HG03064 (cell line): ENCODE measurements around the gene TMEM11.

Experiments
- ATAC-seq: cut with Tn5 transposase; IDR thresholded peaks from one replicate; pipeline ENCODE4 v1.9.1; 2021; ENCODE audit warnings: low read depth; ENCODE audit not compliant: unreplicated experiment

The TMEM11 gene

GRCh38 chr17:21164216-21164615, 49.7 kb downstream of the TMEM11 start:
- ATAC-seq, result no peak

GRCh38 chr17:21163101-21163500, 50.9 kb downstream of the TMEM11 start:
- ATAC-seq, result no peak

GRCh38 chr17:21162394-21162775, 51.6 kb downstream of the TMEM11 start:
- no peak for ATAC-seq

GRCh38 chr17:21161498-21162393, 52.2 kb downstream of the TMEM11 start:
- no peak for ATAC-seq

- no peak for ATAC-seq
Measured at GRCh38 chr17:21160401-21160800, 53.6 kb downstream of the TMEM11 start.

- ATAC-seq, result no peak
Measured at GRCh38 chr17:21157586-21158370, 56.2 kb downstream of the TMEM11 start.

GRCh38 chr17:21152731-21153130, 61.2 kb downstream of the TMEM11 start:
- no peak for ATAC-seq

GRCh38 chr17:21149621-21150020, 64.3 kb downstream of the TMEM11 start:
- no peak for ATAC-seq
